Globus pallidus (tissue), 1 donor: Measurements from ENCODE around the gene NTHL1.
A peak's percentile ranks its signal among the peaks of the same experiment; 100 is the strongest.
"Not testable (repeated sequence)": the region's sequence is repeated elsewhere in the genome, so short reads cannot be mapped to it uniquely, and the experiment has no call there.

Experiments
- DNase-seq: peaks from one replicate; pipeline ENCODE4 v3.0.0-alpha.2; 2015; ENCODE audit warnings: low spot score

Gene NTHL1

DNA sequence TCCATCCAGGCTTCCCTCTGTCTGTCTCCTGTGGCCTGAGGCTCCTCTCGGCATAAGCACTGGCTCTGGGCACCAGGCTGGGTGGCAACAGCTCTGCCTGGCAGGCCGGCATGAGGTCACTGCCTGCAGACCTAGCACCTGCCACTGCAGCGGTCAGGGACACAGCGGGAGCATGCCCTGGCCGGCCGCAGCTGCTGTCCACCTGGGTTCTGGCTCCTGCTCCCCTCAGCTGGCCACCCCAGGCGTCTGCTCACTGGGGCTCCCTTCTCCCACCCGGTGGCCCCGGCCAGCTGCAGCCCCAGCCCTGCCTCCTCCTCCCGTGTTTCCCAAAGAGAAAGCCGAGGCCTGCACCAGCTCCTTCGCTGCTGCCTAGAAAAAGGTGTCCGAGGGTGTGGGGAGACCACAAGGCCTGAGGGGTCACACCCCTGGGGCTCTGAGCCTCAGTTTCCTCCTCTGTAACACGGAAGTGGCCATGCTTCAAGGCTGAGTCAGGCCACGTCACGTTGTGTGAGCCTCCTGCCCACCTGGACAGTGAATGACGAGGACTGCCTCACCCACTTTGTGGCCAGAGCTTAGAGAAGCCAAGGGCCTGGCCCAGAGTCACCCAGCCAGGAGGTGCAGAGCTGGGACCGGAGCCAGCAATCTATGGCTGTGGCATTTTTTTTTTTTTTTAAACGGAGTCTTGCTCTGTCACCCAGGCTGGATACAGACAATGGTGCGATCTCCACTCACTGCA, 6.7 kb downstream of the NTHL1 start:
- DNase-seq = no peak

DNA sequence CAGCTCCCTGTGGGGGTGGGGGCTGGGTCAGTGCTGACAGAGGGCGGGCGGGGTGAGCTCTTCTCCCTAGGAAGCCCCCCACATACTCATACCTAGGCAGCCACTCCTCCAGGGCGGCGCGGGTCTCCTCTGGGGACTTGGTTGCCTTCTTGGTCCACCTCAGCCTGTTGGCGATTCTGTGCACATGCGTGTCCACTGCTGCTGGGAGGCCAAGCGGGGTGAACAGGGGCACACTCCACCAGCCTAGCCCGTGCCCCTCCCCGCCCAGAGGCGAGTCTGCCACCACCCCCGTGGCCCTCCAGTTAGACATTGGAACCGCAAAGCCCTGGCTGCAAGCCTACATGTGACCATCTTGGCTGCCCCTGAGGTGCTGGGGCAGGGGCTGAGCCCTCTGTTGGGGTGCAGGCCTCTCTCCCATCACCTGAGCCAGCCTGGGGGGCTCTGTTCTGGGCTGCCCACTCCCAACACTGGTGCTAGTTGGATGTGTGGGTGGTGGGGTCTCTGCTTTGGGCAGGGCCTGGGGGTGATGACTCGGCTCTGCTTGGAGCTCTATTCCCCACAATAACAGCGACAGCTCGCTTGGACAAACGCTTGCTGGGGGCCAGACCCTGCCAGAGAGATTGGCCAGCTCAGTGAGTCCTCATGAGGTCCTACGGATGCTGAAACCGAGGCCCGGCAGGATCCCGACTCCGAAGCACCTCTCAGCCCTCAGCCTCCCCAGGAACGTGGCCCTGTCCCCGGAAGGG, 7.4 kb downstream of the NTHL1 start:
- no peak for DNase-seq

DNA sequence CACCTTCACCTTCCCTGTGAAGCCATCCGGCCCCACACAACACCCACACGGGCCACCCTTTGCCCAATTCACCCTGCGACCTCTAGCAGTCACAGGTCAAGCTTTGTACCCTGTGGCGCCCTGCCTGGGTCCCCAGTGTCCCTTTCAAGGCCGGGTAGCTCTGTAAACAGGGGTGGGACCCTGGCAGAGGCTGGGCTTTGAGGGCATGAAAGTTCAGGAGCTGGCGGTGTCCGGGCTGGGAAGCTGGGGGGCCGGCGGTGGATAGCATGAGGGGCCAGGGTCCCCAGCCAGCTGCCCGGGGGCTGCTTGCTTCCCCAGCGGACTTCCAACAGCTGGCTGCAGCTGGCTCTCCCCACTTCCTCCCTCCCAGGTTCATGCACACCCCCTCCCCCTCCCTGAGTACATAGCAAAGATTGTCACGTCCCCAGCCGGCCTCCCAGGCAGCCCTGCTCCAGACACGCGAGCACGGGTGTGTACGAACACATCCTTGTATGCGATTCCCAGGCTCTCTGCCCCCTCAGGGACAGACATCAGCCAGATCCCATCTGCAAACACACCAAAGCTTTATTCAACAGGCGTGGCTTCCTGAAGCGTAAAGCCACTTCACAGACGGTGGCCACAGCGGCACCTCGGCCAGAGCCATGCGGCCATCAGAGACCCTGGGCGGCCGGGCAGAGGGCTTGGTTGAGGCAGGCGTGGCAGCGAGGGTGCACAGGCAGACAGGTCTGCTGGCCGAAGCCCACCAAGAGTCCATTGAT, 8.2 kb downstream of the NTHL1 start:
- DNase-seq = no peak

DNA sequence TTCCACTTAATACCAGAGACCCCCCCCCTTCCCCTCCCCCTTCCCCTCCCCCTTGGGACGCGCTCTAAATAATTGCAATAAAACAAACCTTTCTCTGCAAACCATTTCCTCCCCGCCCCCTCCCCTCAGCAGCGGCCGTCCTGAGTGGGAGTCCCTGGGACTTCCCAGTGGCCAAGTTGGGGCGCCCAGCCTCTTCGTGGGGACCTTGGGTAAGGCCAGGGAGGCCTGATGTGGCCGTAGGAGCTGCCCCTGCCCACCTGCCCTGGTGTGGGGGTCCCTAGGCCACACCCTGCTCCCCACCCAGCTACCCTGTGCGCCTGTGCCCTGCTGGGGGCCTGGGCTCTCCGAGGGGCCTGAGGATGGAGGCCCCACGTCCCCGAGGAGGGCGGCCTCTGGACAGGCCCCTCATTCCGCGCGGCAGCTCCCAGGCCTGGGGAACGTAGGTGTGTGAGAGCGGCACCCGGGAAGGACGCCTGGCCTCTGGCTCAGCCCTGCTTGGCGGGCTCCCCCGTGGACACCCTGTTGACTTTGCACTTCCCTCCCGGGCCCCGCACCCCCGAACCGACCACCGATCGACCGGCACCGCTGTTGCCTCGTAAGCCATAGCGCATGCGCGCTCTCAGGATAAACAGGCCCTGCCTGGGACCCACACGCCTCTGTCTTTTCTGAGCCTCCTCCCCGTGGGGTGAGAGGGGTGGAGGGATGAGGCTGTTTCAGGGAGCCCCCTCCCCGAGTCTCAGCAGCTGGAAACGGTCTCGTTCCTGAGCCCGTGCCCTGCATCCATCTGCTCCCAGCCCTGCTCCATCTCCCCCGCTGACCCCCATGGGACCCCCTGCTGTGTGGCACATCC, 9.0 kb downstream of the NTHL1 start:
- no peak for DNase-seq

DNA sequence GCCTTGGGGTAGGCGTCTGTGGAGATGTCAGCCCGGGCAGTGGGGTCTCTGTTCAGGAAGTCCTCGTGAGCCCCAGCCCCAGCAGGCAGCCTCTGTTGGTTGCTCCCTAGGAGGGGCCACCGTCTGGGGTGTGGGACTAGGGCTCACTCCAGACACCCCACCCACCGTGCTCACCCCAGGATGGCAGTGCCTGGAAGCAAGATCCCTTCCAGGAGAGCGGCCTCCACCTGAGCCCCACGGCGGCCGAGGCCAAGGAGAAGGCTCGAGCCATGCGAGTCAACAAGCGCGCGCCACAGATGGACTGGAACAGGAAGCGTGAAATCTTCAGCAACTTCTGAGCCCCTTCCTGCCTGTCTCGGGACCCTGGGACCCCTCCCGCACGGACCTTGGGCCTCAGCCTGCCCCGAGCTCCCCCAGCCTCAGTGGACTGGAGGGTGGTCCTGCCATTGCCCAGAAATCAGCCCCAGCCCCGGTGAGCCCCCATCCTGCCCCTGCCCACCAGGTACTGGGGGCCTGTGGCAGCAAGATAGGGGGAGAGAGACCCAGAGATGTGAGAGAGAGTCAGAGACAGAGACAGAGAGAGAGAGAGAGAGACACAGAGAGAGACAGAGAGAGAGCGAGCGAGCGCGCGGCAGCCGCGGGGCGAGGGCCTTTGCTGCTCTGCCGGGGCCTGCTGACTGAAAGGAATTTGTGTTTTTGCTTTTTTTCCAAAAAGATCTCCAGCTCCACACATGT, 9.8 kb downstream of the NTHL1 start:
- DNase-seq = no peak

- no peak for DNase-seq
Observed at GRCh38 chr16:2037115-2037514, 10.5 kb downstream of the NTHL1 start.

GRCh38 chr16:2036200-2036966, 11.3 kb downstream of the NTHL1 start:
- no peak for DNase-seq

DNA sequence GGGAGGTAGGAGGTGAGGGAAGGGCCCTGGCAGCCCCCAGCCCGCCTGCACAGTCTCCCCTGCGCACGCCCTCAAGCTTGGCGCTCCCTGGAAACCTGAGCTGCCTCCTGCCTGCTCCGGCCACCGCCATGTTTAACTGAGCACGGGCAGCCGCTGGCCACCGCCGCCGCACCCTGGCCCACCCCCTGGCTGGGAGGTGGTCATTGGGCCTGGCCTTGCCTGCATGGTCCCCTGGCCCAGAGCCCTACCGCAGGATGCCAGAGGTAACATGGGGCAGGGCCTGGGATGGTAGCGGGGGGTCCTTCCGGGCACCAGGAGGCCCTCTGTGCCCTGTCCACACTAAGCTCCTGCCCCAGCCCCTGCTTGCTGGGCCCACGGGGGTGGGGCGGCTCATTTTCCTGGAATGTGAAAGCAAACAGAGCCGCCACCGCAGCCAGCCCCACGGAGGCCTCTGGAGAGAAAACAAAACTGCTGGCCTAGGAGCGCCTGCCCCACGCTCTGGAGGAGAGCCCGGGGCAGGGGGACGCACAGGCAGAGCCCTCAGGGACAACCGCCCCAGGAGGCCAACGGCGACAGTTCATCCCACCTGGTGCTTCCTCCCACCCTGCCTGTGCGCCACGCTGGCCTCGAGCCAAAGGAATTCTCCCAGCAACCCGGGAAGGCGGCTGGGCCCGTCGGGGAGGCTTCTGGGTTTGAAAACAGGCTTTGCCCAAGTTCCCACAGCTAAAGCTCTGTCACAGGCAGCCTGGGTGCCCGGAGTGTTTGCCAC, 12.0 kb downstream of the NTHL1 start:
- no peak for DNase-seq

DNA sequence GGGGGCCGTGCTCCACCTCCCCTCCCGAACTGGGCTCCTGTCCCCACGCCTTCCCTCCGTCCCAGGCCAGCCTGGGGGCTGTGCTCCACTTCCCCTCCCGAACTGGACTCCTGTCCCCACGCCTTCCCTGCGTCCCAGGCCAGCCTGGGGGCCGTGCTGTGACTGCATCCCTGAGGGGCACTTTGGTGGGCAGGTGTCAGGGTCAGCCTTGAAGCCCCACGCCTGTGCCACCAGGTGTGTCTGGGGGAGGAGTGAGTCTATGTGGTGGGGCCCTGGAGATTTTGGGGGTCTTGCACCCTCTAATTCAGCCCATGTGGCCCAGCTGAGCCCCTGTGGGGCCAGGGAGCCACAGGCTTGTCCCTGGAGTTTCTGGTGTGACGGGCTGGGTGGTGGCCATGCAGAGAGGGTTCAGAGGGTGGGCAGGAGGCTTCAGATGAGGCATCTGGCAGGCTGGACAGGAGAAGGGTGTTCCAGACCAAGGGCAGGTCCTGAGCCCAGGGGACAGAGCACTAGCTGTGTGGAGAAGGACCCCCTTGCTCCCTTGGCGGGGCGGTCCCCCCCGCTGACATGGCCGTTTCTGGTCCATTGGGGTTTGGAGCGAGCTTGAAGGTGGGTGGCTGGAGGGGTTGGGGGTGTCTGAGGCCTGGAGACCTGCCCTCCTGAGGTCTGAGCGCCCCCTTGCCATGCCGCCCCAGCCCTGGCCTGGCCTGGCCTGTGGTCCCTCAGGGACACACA, 12.8 kb downstream of the NTHL1 start:
- no peak for DNase-seq

DNA sequence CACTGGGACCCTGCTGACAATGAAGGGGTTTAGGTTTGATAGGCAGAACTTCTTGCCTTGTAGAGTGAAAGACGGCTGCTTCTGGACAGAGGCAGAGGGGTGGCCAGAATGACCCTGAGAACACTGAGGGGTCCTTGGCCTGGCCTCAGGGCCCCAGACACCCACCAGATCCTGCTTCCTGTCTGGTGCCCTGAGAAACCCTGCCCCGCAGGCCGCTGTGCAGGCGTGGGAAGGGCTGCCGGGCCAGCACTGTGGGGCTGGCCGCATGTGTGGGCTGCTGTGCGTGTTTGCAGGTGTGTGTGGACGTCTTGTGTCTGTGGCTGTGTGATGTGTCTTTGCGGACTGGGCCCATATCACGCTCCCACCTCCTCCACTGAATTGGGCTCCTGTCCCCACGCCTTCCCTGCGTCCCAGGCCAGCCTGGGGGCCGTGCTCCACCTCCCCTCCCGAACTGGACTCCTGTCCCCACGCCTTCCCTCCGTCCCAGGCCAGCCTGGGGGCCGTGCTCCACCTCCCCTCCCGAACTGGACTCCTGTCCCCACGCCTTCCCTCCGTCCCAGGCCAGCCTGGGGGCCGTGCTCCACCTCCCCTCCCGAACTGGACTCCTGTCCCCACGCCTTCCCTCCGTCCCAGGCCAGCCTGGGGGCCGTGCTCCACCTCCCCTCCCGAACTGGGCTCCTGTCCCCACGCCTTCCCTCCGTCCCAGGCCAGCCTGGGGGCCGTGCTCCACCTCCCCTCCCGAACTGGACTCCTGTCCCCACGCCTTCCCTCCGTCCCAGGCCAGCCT, 13.5 kb downstream of the NTHL1 start:
- not testable (repeated sequence) for DNase-seq

GRCh38 chr16:2033057-2033908, 14.4 kb downstream of the NTHL1 start:
- DNase-seq = peak; percentile 97

DNA sequence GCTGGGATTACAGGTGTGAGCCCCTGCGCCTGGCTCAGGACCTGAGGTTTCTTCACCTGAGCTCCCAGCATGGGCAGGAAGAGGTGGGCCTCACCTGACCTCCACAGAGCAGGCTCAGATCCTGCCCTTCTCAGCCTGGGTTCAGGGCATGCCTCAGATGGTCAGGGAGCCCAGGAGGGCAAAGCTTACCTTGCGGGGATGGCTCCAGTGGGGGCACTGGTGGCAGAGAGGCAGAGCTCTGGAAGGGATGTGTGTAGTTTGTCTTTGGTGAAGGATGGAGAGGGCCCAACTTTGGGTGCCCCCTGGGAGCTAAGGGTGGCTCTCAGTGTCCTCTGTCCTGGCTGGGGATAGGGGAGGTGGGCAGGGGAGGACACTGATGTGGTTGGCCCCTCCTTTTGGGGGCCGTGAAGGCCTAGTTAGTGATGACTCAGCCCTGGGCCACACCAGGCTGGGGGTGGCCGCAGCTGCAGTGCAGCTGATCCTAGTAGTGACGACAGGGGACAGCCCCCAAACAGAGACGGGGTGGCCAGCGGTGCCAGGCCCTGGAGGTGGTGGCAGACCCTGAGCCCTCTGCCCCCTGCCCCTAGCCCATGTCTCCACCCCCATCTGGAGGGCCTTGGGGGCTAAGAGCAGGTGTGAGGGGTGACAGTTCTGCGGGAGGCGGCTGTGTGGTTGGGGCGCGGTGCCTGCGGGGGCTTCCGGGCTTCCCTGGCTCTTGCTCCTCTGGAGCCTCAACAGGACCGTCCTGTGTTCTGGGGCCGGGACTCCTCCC, 15.2 kb downstream of the NTHL1 start:
- peak; percentile 75 for DNase-seq

DNA sequence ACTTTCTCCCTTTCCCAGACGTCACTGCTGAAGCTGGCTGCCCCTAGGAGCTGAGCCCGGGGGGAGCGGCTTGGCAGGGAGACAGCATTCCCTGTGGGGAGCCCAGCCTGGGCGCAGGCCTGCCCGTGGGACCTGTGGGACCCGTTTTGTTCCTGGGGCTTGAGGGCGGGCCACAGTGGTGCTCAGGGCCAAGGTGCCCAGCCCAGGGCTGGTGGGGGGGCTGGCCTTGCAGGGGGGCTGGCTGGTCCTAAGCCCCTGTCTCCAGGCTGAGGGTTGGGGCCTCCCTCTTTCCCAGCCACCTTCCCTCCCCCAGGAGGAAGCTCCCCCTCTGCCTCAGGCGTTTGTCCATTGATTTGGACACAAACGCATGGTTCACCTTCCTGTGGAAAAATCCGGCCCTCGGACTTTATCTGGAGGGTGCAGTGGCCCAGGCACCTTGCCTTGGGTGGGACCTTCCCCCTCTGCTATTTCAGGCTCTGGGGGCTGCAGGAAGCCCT, 16.5 kb downstream of the NTHL1 start:
- DNase-seq = no peak

- DNase-seq = no peak
Observed at GRCh38 chr16:2030036-2030435, 17.6 kb downstream of the NTHL1 start.

DNA sequence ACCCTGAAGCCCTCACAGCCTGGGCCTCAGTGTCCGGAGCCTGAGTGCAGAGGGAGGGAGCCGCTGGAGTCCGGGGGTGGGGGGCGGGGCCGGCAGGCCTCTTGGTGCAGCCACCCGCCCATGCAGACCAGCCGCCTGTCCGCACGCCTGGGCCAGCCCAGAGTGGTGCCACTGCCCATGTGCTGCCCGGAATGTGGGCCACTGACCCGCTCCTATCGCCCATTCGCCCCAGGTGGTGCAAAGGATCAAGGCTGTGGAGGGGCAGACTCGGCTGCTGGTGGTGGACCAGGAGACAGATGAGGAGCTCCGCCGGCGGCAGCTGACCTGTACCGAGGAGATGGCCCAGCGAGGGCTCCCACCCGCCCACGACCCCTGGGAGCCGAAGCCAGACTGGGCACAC, 18.3 kb downstream of the NTHL1 start:
- DNase-seq = no peak

DNA sequence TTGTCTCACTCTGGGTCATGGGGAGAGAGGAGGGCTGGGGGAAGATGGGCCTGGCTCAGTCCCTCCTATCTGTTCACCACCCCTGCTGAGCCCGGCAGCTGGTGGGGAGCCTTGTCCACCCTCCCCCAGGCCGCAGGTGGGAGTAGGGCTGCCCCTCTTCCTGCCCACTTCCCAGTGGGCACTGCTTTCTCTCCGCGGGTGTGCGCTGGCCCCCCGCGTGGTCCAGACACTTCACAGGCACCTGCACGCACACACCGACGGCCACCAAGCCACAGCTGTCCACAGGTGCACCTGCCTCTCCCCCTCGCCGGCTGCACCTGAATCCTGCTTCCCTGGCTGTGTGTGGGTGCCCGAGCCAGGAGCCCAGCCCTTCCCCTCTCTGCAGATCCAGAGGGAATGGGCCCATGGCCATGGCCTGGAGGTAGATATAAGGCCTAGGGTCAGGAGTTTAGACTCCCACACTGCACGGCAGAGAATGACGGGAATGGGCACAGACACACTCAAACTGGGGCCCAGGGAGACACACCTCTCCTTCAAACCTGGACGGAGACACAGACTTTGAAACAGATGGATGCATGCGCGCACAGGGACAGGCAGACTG, 18.9 kb downstream of the NTHL1 start:
- DNase-seq = no peak
